CMK (cell line): Measurements from ENCODE around the gene PAWR.

Experiments
- DNase-seq: peaks from one replicate; pipeline ENCODE4 v3.0.0-alpha.2; 2010; ENCODE audit warnings: low read depth

The PAWR gene

GRCh38 chr12:79690638-79691510, at the start of gene PAWR:
PAWR (minus strand) TSS chr12:79690964; CDS start chr12:79690244, 720 bp downstream.
- no peak for DNase-seq

- no peak for DNase-seq
Observed at GRCh38 chr12:79737875-79738718, 47.3 kb upstream of the PAWR start.

DNA sequence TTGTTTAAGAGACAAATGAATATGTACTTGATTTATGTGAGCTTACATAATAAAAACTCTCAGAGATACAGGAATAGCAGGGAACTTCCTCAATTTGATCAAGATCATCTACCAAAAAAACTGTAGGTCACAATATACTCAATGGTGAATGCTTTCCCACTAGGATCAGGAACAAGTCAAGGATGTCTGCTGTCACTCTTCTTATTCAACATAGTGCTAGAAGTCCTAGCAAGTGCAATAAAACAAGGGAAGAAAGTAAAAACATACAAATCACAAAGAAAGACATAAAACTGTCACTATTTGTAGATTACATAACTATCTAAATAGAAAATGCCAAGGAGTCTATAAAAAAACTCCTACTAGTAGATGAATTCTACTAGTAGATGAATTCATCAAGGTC, 41.9 kb upstream of the PAWR start:
- no peak for DNase-seq

- DNase-seq: no peak
Observed at GRCh38 chr12:79725987-79726386, 35.2 kb upstream of the PAWR start.

DNA sequence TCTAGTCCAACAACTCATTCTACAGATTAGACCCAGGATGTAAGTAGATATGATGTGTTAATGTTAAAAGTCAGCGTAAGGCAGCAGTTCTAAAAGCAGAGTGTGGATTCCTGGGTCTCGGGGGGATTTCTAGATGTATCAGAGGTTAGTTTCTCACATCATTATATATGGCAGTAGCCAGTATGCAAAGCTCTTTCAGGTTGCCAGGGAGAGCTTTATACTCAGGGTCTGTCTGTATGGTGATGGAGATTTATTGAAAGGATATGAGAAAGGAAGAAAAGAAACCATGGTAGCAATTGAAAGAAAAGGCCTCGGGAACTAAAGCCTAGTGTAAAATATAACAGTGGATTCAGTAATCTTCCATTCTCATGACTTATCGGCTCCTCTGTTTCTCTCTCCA, 26.2 kb upstream of the PAWR start:
- DNase-seq: no peak

DNA sequence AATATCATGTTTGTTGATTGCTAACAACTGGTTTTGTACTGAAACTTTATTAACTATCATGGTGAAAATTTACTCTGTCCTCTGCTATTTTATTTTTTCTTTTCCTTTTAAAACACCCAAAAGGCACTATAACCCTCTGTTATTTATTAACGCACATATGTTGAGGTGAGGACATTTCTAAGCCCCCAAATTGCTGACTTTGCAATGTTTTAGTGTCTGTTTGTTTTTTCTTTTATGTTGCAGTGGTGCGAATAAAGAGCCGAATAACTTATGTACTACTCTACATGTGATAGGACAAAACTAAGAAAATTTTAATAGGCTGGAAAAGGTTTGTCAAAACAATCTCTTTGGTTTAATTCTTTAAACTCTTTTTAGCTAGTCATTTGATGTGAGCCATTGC, 24.5 kb upstream of the PAWR start:
- DNase-seq: no peak

- no peak for DNase-seq
Observed at GRCh38 chr12:79710707-79711483, 20.1 kb upstream of the PAWR start.

DNA sequence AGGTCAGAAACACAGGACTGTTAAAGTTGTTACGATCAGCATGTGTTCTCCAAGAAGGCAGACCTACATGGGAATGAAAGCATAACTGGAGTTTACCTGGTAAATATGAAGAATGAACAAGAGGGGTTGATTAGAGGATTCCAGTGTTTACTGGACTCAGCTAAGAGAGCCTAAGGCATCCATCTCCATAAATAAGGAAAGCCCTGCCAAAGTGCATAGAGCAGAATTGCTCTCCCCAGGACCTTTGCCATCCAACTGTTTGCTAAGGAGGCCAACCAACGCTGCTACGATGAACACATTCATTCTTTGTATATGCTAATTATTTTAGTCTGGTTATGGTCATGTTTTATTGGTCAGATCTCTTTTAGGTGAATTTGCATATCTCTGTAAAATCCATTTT, 17.1 kb upstream of the PAWR start:
- no peak for DNase-seq

- no peak for DNase-seq
Observed at GRCh38 chr12:79706676-79707075, 15.9 kb upstream of the PAWR start.

DNA sequence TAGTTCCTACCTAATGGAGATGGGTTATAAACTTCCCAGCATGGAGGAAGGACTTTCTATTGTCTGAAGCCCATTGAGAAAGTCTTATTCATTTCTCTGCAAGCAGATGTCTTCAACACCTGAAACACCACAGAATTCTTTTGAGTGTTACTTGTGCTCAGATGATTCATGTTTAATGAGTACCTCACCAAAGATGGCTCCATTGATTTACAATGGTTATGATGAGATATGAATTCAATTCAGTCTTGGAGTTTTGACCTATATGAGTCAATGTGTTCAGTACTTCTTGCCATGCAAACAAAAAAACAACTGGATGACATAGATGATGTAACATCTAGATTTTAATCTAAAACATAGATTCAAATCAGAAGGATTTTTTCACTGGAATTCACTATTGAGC, 15.4 kb upstream of the PAWR start:
- DNase-seq: no peak

- DNase-seq: no peak
Observed at GRCh38 chr12:79698966-79699365, 8.2 kb upstream of the PAWR start.

- DNase-seq: no peak
Observed at GRCh38 chr12:79696416-79696815, 5.7 kb upstream of the PAWR start.

DNA sequence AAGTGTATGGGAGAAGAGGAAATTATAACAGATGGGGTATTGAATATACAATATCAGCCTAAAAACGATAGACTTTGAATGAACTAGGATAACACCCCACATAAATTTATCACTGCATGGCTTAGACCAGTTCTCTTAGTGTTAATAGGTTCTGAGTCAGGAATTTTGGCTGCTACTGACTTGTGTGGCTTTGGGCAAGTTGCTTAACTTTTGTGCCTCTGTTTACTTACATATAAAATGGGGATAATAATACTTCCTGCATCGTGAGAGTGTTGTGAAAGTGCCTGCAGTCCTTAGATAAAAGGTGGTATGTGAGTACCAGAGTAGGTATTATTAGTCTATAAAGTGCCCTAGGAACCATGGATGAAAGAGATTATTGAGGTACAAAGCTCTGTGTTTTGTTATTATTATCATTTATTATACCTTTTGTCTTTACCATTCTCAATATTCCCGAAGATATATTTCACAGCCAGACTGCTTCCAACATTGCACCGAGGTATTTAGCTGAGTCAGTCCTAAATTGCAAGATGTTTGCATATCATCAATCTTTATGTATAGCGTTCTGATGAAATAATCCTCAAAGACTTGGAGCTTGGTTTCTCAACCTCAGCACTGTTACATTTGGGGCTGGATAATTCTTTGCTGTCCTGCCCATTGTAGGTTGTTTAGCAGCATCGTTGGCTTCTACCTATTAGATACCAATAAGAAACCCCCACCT, 2.3 kb upstream of the PAWR start:
- DNase-seq: no peak

GRCh38 chr12:79691511-79692248, 916 bp upstream of the PAWR start:
- no peak for DNase-seq

- no peak for DNase-seq
Observed at GRCh38 chr12:79690142-79690637, 574 bp downstream of the PAWR start.

GRCh38 chr12:79689477-79690141, 1.2 kb downstream of the PAWR start:
- no peak for DNase-seq

DNA sequence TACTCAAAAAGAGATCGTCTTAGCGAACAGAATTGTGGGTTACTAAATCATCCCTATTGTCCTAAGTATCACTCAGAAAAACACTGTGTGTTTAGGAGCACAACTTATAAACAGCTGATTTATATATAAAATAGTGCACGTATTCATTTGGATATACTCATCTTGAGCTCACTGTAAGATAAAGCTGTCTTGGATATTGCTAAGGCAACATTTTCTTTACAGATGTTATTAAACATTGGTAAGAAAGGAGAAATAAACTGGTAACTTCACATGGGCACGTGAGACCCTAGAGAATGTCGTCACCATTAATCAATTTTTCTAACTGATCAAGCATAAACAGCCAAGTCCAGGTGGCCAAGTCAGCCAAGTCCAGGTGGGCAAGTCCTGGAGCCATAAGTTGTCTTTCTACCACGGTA, 1.7 kb downstream of the PAWR start:
- DNase-seq: no peak

DNA sequence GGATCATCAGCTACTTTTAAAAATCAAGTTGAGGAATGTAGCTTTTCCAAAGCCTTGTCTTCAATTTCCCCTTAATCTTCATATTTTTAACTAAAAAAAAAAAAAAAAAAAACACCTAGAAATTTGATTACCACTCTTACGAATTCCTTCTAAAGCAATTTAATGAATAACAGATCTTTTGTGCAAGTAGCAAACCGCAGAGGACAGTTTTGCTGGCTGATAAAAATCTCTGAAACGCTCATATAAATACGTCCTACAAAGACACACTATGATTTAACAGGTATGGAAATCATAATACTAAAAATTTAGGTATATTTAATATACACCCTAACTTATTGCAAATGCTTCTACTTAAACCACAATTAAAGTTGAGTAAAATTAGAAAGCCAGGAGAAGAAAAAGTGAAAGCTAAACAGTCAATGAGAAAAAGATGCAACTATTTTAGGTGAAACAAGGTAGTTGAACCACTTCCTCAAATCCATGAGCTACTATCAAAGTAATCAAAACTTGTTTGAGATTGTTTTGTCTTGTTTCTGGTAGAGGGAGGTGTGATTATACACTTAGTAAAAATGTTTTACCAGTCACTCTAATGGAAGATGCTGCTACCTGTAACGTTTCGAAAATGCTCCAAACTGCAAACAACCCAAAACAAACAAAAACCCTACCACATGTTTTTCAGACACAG, 2.2 kb downstream of the PAWR start:
- no peak for DNase-seq

- no peak for DNase-seq
Observed at GRCh38 chr12:79687711-79688260, 3.0 kb downstream of the PAWR start.
